ENCODE measurements around the gene SLC29A1. TPM values are rescaled to one million over a fixed set of nuclear protein-coding genes. Genes with fewer than 3 reads are reported as not detected.
A peak's percentile ranks its signal among the peaks of the same experiment; 100 is the strongest.

SLC29A1 gene
- total and polyA plus RNA-seq, 9 of the 15 experiments (the other 6 are each of a cell fraction or from before 2014, with no cell fraction given): 18.9 to 170 (median 57.7) TPM

DNA sequence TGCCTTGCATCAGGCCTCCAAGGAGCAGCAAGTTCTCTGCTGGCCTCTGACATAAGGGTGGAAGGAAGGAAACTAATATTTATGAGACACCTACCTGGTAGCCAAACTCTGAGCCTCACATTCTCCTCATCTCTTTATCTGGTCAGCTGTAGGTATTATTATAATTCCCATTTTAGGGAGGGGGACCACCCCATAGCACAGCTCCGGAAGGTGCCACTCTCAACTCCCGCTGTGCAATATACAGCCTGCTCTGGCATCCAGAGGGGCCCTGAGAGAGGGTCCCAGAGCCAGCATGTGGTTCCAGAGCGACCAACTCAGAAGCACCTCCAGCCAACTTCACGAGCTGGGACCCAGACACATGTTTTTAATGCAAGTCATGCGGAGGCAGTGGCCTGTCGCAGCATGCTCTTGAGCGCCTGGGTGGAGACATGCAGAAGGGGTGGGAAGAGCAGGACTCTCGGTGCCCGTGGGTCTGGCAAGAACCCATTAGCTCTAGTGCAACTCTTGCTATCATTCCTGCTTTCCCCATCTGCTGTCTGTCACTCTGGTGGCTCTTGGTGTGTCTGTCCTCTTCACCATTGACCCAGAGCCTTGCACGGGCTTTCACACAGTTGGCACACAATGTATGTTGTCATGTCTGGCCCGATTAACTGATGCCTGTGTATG, 21.6 kb upstream of the SLC29A1 start (continued):
- TF ChIP-seq, protein P1, sequence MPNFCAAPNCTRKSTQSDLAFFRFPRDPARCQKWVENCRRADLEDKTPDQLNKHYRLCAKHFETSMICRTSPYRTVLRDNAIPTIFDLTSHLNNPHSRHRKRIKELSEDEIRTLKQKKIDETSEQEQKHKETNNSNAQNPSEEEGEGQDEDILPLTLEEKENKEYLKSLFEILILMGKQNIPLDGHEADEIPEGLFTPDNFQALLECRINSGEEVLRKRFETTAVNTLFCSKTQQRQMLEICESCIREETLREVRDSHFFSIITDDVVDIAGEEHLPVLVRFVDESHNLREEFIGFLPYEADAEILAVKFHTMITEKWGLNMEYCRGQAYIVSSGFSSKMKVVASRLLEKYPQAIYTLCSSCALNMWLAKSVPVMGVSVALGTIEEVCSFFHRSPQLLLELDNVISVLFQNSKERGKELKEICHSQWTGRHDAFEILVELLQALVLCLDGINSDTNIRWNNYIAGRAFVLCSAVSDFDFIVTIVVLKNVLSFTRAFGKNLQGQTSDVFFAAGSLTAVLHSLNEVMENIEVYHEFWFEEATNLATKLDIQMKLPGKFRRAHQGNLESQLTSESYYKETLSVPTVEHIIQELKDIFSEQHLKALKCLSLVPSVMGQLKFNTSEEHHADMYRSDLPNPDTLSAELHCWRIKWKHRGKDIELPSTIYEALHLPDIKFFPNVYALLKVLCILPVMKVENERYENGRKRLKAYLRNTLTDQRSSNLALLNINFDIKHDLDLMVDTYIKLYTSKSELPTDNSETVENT (CRISPR knock-in tag; IDR thresholded peaks at IDR 0.05): 0 out of 2 replicates have a peak, but pooled peaks have one; percentile 11
- TF ChIP-seq POLR2G (IDR thresholded peaks at IDR 0.05; ENCODE audit: low read depth, low read length): 0 out of 2 replicates have a peak, but pooled peaks have one; percentile 41
- TF ChIP-seq, protein P2, sequence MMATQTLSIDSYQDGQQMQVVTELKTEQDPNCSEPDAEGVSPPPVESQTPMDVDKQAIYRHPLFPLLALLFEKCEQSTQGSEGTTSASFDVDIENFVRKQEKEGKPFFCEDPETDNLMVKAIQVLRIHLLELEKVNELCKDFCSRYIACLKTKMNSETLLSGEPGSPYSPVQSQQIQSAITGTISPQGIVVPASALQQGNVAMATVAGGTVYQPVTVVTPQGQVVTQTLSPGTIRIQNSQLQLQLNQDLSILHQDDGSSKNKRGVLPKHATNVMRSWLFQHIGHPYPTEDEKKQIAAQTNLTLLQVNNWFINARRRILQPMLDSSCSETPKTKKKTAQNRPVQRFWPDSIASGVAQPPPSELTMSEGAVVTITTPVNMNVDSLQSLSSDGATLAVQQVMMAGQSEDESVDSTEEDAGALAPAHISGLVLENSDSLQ (IDR thresholded peaks at IDR 0.05): peak; percentile 29; the same call in 1 of the 2 replicates
- TF ChIP-seq, protein P3, sequence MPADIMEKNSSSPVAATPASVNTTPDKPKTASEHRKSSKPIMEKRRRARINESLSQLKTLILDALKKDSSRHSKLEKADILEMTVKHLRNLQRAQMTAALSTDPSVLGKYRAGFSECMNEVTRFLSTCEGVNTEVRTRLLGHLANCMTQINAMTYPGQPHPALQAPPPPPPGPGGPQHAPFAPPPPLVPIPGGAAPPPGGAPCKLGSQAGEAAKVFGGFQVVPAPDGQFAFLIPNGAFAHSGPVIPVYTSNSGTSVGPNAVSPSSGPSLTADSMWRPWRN (IDR thresholded peaks at IDR 0.05; ENCODE audit: low read depth): no peak
- TF ChIP-seq XRCC3 (IDR thresholded peaks at IDR 0.05): no peak
- TF ChIP-seq ATF1 (CRISPR knock-in tag; IDR thresholded peaks at IDR 0.05): no peak
- peak; percentile 25; the same call in 1 of the 2 replicates for TF ChIP-seq ATF1 (tag; IDR thresholded peaks at IDR 0.05)
- peak; percentile 86 for TF ChIP-seq ZNF316 (IDR thresholded peaks at IDR 0.05)
- peak; percentile 73 for TF ChIP-seq GATAD2A (IDR thresholded peaks at IDR 0.05)
- TF ChIP-seq, protein P4, sequence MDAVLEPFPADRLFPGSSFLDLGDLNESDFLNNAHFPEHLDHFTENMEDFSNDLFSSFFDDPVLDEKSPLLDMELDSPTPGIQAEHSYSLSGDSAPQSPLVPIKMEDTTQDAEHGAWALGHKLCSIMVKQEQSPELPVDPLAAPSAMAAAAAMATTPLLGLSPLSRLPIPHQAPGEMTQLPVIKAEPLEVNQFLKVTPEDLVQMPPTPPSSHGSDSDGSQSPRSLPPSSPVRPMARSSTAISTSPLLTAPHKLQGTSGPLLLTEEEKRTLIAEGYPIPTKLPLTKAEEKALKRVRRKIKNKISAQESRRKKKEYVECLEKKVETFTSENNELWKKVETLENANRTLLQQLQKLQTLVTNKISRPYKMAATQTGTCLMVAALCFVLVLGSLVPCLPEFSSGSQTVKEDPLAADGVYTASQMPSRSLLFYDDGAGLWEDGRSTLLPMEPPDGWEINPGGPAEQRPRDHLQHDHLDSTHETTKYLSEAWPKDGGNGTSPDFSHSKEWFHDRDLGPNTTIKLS (IDR thresholded peaks at IDR 0.05; ENCODE audit: borderline replicate concordance, low read depth): peak; percentile 23; the same call in 1 of the 2 replicates
- TF ChIP-seq, protein P5, sequence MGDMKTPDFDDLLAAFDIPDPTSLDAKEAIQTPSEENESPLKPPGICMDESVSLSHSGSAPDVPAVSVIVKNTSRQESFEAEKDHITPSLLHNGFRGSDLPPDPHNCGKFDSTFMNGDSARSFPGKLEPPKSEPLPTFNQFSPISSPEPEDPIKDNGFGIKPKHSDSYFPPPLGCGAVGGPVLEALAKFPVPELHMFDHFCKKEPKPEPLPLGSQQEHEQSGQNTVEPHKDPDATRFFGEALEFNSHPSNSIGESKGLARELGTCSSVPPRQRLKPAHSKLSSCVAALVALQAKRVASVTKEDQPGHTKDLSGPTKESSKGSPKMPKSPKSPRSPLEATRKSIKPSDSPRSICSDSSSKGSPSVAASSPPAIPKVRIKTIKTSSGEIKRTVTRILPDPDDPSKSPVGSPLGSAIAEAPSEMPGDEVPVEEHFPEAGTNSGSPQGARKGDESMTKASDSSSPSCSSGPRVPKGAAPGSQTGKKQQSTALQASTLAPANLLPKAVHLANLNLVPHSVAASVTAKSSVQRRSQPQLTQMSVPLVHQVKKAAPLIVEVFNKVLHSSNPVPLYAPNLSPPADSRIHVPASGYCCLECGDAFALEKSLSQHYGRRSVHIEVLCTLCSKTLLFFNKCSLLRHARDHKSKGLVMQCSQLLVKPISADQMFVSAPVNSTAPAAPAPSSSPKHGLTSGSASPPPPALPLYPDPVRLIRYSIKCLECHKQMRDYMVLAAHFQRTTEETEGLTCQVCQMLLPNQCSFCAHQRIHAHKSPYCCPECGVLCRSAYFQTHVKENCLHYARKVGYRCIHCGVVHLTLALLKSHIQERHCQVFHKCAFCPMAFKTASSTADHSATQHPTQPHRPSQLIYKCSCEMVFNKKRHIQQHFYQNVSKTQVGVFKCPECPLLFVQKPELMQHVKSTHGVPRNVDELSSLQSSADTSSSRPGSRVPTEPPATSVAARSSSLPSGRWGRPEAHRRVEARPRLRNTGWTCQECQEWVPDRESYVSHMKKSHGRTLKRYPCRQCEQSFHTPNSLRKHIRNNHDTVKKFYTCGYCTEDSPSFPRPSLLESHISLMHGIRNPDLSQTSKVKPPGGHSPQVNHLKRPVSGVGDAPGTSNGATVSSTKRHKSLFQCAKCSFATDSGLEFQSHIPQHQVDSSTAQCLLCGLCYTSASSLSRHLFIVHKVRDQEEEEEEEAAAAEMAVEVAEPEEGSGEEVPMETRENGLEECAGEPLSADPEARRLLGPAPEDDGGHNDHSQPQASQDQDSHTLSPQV (IDR thresholded peaks at IDR 0.05): peak; percentile 98
- TF ChIP-seq SMARCE1 (IDR thresholded peaks at IDR 0.05): peak; percentile 48; the same call in 1 of the 2 replicates
- peak; percentile 49; the same call in 1 of the 2 replicates for TF ChIP-seq PHF8 (IDR thresholded peaks at IDR 0.05; ENCODE audit: borderline replicate concordance, low read length)
- no peak for TF ChIP-seq NR2C1 (IDR thresholded peaks at IDR 0.05)
- TF ChIP-seq NR2C1 (tag; IDR thresholded peaks at IDR 0.05): peak; percentile 19; the same call in 1 of the 2 replicates
- TF ChIP-seq TOE1 (IDR thresholded peaks at IDR 0.05; ENCODE audit: borderline replicate concordance): 0 out of 2 replicates have a peak, but pooled peaks have one; percentile 13
- no peak for TF ChIP-seq TOE1 (CRISPR knock-in tag; IDR thresholded peaks at IDR 0.05; ENCODE audit: borderline replicate concordance, low read depth)
- peak; percentile 29 to 36; a peak in 2 of 4 replicates for TF ChIP-seq NRF1 (conservative IDR thresholded peaks at IDR 0.05 in 1 of 2, IDR thresholded peaks at IDR 0.05 in 1 of 2)
